Activated effector memory CD4-positive, alpha-beta T cell treated with Interleukin-2 at 50 U/mL for 16 hours (primary cell): ENCODE measurements around the gene NF1.
A peak's percentile ranks its signal among the peaks of the same experiment; 100 is the strongest.
"Not testable (repeated sequence)": the region's sequence is repeated elsewhere in the genome, so short reads cannot be mapped to it uniquely, and the experiment has no call there.

ENCODE experiments used
- DNase-seq: peaks from one replicate; pipeline ENCODE4 v3.0.0-alpha.2; 2020

Gene NF1, protein sequence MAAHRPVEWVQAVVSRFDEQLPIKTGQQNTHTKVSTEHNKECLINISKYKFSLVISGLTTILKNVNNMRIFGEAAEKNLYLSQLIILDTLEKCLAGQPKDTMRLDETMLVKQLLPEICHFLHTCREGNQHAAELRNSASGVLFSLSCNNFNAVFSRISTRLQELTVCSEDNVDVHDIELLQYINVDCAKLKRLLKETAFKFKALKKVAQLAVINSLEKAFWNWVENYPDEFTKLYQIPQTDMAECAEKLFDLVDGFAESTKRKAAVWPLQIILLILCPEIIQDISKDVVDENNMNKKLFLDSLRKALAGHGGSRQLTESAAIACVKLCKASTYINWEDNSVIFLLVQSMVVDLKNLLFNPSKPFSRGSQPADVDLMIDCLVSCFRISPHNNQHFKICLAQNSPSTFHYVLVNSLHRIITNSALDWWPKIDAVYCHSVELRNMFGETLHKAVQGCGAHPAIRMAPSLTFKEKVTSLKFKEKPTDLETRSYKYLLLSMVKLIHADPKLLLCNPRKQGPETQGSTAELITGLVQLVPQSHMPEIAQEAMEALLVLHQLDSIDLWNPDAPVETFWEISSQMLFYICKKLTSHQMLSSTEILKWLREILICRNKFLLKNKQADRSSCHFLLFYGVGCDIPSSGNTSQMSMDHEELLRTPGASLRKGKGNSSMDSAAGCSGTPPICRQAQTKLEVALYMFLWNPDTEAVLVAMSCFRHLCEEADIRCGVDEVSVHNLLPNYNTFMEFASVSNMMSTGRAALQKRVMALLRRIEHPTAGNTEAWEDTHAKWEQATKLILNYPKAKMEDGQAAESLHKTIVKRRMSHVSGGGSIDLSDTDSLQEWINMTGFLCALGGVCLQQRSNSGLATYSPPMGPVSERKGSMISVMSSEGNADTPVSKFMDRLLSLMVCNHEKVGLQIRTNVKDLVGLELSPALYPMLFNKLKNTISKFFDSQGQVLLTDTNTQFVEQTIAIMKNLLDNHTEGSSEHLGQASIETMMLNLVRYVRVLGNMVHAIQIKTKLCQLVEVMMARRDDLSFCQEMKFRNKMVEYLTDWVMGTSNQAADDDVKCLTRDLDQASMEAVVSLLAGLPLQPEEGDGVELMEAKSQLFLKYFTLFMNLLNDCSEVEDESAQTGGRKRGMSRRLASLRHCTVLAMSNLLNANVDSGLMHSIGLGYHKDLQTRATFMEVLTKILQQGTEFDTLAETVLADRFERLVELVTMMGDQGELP (N-terminal part only)

DNA sequence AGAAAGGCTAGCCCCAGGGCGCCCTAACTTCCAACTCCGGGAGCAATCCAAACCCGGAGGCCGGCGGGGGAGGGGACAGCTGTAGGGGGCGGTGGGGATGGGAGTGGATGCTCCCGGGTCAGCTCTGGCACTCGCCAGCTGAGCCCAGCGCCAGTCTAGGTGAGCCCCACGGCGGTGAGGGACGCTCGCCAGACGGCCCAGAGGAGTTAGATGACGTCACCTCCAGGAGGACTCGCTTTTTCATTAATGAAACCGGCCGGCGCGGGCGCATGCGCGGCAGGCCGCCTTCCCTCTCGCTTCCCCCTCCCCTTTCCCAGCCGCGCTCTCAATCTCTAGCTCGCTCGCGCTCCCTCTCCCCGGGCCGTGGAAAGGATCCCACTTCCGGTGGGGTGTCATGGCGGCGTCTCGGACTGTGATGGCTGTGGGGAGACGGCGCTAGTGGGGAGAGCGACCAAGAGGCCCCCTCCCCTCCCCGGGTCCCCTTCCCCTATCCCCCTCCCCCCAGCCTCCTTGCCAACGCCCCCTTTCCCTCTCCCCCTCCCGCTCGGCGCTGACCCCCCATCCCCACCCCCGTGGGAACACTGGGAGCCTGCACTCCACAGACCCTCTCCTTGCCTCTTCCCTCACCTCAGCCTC is at the start of gene NF1:
NF1 (plus strand) TSS at position 378 of the 636 bp plus-strand sequence. CDS start 333 bp downstream, outside the sequence.
- peak; percentile 78 for DNase-seq

DNA sequence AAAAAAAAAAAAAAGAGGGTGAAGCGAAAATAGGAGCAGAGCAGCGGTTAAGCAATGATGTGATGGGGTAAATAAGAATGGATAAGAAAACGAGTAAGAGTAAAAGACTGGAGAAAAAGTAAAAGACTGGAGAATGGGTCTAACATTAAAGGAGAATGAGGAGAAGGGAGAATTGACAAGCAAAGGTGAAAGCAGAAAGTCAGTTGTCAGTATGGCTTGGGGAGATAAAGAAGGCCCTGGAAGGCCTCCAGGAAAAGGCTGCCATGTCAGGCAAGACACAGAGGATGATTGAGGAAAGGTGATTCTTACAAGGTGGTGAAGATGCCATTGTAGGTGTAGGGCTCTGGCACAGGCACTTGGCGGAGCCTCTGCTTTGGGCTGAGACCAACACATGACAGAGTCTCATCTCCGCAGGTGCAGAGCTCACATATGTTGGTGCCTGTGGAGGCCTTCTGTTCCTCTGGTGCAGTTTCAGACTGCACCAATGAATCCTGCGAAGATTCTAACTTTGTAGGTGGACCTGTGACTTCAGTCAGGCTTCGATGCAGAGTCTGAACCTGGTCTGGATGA is 47.8 kb upstream of the NF1 start:
- DNase-seq: not testable (repeated sequence)

DNA sequence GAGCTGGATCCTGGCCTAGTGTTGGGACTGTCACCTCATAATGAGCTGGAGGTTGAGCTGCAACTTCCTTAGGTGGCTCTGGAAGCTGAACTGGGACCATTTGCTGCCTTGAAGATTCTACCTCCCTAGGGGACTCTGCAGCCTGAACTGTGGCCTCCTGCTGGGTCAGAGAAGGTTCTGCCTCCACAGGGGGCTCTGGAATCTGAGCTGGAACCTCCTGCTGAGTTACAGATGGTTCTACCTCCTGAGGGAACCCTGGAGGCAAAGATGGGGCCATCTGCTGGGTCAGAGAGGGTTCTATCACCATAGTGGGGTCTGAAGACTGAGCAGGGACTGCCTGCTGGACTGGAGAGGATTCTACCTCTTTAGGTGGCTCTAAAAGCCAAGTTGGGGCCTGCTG is 46.6 kb upstream of the NF1 start:
- no peak for DNase-seq

DNA sequence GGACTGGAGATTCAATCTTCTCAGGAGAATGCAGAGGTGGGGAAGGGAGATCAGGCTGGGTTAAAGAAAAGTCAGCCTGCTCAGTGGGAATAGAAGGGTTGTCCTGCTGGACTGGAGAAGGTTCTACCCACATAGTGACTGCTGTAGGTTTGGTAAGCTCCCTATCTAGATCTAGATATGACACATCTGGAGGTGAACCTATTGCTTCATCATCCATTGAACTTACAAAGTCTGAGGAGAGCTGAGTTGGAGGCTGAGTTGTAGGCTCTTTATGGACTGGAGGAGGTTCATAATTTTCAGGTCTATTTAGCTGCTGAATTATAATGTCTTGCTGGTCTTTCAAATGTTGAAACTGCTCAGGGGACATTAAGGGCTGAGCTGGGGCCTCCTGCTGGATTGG is 46.0 kb upstream of the NF1 start:
- DNase-seq: no peak

DNA sequence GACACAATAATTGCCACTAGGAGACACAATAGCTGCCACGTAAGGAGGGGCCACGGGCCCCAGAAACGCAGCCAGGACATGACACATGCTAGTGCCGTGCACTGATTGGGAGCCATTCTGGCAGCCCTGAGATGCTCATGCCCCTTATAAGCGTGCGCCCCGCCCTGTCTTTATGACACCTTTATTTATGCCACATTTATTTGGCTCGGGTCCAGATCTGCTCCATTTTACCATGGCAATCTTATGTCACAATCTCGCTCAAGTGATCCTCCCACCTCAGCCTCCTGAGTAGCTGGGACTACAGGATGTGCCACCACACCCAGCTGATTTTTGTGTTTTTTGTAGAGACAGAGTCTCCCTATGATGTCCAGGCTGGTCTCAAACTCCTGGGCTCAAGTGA is 43.8 kb upstream of the NF1 start:
- DNase-seq: no peak

DNA sequence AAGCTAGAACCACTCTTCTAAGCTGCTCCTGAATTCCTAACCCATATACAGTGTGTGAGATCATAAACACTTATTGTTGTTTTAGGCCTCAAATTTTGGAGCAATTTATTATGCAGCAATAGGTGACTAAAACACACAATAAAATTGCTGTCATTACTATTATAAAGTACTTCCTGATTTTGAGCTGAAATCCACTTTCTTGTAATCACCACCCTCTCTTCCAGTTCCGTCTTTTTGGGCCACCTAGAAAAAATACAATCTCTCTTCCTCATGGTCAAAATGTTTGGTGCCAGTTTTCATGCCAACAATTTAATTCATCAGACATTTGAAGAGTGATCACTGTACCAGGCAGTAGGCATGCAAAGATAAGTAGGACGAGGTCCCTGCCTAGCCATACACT is 43.3 kb upstream of the NF1 start:
- DNase-seq: no peak

DNA sequence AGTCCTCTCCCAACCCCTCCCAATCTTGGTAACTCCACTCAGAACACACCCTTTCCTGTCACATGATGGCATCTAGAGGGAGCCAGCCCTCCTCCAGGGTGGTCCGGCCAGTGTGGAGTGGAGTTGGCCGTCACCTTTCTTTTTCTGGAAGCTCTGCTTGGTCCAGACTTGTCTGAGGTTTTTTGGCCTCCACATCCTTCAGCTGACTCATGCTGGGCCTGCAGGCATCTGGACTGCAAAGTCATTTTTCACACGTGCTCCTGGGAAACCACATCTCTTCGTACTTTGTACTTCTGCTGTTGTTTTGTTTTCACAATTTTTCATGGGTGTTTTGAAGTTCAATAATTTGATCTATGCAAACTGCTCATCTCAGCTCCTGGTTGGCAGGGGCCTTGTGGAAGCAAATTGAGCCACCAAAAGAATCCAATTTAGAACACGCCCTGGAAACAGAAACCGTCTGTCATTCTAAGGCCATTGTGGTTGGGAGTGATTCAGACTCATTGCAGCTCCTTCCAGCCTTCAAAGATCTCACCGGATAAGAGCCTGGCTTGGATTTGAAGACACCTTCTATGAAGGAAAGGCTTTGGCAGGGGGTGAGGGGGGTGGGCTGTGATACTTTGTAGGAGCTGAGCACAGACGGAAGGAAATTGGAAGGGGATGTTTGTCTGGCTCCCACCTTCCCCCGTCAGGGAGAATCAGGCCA is 42.4 kb upstream of the NF1 start:
- DNase-seq: no peak

DNA sequence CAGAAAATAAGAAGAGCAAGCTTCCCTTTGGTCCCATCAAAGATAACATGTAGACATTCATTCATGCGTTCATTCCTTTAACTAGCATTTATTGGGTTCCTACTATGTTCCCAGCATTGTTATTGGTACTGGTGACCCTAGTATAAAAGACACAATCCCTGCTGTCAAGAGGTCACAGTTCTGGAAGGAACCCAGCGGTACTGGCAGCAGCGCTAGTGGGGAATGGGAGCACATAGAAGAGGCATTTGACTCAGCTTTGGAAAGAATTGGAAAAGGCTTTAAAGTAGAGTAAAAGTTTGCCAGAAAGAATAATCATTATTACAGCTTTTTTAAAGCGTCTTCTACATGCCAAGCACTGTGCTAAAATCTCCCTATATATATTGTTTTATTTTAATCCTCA is 41.7 kb upstream of the NF1 start:
- no peak for DNase-seq

DNA sequence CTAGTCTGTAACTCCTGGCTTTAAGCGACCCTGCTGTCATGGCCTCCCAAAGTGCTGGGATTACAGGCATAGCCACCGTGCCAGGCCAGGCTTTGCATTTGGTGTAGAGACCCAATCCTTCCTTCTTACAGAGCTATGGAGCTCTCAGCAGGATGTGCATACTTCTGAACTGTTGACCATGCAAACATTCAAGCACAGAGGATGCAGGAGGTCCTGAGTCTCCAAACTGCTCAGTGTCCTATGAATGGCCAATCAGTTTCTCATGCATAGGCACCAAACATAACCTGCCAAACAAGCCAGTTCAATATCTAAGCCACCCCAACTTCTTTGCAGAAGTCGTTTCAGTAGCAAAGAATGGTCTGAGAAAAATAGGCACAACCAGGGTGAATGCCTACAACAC is 40.0 kb upstream of the NF1 start:
- no peak for DNase-seq

DNA sequence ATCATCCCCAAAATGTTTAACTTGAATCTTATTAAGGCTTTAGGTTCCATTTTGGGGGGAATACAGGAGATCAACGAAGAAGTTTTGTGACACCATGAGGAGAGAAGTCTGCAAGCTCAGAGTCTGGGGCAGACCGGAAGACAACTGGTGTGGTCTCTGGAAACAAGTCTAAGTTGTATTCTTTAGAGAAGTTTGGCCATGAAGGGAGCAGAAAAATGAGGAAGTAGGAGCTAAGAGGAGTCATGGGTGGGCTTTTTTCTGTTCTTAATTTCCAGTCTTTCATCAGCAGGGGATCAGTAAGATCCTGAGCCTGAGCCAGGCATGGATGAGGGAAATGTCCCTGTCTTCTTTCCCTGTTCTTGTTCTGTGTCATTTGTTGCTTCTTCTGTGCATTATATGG is 35.8 kb upstream of the NF1 start:
- DNase-seq: no peak

DNA sequence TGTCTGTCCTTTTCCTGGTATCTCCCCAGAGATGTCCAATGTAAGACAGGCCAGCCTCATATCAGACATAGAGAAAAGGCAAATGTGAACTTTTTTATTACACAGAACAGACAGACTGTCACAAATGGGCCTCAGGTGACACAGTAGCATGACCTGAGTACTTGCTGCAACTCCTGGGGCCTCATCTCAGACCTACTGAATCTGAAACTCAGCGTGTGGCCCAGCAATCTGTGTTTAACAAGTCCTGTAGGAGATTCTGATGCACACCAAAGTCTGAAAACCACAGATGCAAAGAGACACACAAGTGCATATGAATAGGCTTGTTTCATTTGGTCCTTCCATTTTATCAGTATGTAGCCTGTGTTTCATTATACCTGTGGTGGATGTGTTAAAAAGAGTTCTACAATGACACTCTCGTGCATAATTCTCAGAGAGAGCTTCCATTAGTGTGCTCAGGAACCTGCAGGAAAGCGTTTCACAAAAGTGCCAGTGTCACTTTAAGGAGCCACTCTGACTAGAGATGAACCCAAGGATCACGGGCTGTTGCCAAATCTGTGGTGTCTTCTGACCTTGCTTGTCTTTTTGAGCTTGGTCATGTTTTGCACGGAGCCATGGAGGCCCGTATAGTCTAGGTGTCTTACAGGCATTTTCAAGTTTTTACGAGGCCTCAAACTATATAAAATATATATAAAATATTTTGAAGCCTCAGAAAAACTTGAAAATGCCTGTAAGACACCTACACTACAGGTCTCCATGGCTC is 33.8 kb upstream of the NF1 start:
- no peak for DNase-seq

DNA sequence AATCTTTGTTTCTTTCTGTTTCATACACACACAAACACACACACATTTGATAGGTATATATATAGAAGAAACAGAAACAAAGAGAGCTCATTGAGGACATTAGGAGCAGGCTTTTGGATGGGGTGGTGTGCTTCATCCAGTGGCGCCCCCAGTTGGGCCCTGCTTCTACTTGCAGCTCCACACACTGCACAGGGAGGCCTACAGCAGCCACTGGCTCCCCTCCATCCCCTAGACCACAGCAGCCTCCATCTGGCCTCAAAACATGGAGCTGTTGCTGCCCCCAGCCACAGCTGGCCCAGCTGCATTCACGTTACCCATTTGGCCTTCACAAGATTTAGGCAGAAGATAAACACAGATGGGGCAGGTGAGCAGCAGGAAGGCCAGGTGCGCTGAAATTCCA is 33.1 kb upstream of the NF1 start:
- DNase-seq: no peak

DNA sequence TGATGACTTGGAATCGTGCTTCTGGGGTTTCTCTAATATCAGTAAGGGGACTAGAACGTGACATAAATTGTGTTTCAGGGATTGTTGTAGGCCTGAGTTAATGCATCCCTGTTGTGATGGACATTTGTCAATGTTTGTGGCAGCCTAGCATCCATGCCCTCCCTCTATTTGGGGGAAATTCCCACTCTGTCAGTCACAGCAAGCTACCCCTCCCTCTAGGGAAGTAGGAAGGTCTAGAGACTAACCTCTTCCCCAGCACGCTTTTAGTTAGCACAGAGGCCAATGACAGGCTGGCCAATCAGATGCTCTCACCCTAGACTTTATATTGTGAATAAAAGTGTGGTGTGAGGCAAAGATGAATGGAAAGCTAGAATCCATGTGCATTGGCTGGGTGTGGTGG is 32.4 kb upstream of the NF1 start:
- DNase-seq: no peak

DNA sequence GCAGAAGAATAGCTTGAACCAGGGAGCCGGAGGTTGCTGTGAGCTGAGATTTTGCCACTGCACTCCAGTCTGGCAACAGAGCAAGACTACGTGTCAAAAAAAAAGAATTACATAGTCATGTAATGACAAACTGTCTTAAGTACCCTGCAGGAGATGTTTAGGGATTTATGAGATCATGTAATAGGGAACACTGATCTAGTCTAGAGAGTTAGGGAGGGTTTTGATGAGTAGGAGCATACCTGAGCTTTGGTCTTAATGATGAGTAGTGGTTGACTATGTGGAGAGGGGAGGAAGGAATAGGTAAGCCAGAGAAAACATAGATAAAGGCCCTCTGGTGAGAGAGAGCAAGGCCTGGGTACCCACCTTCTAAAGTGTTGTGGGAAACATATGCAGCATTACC is 30.1 kb upstream of the NF1 start:
- DNase-seq: no peak

DNA sequence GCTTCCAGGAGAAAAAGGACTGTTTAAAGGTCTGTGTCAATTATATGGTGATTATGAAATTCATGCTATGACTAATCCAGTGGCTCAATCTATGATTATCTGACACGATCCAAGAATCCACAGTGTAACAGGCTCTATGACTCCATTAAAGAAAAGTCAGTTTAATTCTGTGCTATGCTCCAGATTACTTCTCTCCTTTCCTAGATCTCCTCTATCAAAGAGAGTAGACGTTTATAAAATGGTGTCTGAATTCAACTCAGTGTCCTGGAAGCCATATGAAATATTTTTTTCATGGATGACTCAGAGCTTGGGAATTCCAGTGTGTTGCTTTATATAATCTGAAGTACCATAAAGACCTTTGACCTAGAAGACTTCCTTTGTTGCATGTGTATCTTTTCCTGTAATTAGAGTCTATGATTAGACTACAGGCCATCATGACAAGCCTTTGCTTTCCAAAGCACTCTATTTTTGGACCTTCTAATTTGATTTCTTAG is 27.0 kb upstream of the NF1 start:
- DNase-seq: no peak

DNA sequence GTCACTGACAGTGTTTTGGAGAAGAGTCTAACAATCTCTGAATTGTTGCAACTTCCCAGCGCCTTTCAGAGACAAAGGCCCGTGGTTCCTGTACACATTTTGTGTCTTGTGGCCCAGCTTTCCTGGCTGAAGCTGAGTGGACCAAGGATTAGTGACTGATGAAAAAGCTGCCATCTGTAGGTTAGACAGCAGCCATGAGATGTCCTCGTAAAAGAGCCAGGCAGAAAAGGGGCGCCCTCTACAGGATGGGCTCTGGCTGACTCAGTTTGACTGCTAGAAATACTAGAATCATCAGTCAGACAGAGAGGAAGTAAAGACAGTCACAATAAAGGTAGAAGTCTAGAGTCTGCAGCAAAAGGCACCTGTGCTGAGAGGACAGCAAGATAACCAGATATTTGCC is 26.5 kb upstream of the NF1 start:
- DNase-seq: no peak

DNA sequence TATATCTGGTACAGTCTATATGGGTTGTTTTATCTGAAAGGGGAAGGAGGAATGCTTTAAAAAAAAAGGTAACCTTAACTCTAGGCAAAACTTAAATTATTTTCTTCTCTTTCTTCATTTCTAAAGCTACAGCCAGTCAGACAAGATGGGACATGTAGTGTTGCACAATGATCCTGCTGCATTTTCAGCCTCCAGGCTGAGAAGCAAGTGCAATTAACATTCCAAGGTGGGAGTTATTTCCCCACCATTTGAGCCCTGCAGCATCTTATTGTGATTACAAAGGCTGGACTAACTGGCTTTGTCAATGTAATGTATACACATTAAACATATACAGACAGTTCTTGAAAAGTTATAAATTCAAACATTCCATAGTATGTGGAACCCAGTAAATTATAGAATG is 22.6 kb upstream of the NF1 start:
- no peak for DNase-seq

DNA sequence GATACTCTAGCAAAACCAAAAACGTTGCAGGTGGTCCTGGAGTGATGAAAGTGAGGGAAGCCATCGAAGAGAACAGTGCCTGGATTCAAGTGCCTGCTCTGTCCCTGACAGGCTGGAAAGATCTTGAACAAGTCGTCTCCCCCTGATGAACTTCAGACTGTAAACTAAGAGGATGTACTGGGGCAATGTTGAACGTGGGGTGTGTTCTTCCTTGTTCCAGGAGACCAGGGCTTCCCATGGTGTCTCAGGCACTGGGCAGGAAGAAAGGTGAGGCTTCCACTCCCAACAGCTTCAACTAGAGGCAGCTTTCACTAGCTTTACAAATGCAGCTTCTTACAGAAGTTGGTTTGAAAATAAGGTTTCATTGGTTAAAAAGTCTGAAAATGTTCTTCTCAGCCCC is 21.4 kb upstream of the NF1 start:
- DNase-seq: no peak

DNA sequence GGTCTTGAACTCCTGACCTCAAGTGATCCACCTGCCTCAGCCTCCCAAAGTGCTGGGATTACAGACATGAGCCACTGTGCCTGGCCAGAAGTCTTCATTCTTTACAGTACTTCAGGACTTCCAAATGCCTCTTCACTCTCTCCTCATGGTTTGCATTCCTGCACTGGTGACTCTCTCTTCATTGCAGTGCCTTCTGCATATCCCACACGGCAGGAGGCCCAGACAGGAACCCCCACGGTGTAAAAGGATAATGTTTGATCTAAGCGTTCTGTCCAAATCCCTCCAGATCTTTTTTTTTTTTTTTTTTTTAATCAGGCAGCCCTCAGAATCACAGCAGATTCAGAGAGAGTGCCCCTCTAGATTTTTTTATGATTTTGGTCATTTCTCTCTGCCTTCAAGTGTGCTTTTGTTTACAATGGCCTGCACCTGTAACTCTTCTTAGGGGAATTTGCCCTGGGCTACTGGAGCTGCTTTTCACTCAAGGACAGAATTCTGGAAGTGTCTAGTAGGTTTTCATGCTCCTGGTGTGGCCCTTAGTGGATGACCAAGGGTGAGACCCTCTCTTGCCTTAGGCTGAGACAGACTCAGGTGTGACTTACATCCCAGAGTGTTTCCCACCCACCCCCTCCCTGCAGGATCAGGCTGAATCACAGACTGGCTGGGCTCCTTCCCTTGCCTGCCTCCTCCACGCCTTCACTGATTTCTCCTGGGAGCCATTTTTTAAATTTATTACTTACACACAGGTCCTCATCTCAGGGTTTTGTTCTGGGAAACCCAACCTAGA is 19.8 kb upstream of the NF1 start:
- no peak for DNase-seq

DNA sequence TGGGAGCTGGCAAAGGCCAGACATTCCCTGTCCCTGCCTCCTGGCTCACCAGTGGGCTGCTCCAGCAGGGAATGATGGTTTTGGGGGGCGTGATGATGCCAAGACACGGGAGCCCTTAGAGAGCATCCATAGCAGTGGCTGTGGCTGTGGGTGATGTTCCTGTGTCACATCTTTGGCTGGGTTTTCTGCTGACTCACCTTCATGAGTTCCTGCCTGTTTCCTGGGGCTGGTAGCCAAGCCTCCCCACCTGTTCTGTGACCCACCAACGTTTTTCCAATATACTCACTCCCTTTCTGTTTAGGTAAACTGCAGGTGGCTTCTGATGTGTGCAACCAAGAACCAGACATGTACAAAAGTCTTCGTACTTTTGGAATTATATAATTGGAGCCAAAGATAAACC is 16.5 kb upstream of the NF1 start:
- DNase-seq: no peak
